GM12873 (cell line): ENCODE data around the gene PCBP3.

Experiments used
- TF ChIP-seq, protein P1 (sequence below): IDR thresholded peaks from 2 replicates; pipeline ENCODE4 v1.5.1; 2012; ENCODE audit warnings: low read depth, mild to moderate bottlenecking, moderate library complexity, low read length, control low read depth; ENCODE audit not compliant: insufficient read depth; ENCODE audit errors: missing control alignments

The PCBP3 gene

GRCh38 chr21:45867041-45867666 lies 223.6 kb downstream of the PCBP3 start:
- TF ChIP-seq, protein P1, sequence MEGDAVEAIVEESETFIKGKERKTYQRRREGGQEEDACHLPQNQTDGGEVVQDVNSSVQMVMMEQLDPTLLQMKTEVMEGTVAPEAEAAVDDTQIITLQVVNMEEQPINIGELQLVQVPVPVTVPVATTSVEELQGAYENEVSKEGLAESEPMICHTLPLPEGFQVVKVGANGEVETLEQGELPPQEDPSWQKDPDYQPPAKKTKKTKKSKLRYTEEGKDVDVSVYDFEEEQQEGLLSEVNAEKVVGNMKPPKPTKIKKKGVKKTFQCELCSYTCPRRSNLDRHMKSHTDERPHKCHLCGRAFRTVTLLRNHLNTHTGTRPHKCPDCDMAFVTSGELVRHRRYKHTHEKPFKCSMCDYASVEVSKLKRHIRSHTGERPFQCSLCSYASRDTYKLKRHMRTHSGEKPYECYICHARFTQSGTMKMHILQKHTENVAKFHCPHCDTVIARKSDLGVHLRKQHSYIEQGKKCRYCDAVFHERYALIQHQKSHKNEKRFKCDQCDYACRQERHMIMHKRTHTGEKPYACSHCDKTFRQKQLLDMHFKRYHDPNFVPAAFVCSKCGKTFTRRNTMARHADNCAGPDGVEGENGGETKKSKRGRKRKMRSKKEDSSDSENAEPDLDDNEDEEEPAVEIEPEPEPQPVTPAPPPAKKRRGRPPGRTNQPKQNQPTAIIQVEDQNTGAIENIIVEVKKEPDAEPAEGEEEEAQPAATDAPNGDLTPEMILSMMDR: no peak

- TF ChIP-seq, protein P1: no peak
Measured at GRCh38 chr21:45867671-45868081, 224.2 kb downstream of the PCBP3 start.

DNA sequence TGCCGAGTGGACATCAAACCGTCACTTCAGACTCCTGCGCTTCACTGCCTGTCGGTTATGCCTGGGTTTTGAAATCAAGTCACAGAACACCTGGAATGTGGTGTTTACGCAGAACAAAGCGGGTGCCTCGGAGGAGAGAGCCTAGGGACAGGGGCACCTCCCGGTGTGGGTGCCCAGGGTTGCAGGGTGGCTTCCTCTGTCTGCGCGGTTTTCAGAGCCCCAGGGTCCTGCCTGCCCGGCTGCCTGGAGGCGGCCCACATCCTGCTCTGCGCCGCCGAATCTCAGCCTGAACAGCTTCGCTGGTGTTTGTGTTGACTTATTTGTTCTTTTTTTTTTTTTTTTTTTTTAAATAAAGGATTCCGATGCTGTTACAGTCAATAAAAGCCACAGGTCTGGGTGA lies 224.6 kb downstream of the PCBP3 start:
- TF ChIP-seq, protein P1: no peak

GRCh38 chr21:45868488-45868887 lies 225.0 kb downstream of the PCBP3 start:
- TF ChIP-seq, protein P1: no peak

DNA sequence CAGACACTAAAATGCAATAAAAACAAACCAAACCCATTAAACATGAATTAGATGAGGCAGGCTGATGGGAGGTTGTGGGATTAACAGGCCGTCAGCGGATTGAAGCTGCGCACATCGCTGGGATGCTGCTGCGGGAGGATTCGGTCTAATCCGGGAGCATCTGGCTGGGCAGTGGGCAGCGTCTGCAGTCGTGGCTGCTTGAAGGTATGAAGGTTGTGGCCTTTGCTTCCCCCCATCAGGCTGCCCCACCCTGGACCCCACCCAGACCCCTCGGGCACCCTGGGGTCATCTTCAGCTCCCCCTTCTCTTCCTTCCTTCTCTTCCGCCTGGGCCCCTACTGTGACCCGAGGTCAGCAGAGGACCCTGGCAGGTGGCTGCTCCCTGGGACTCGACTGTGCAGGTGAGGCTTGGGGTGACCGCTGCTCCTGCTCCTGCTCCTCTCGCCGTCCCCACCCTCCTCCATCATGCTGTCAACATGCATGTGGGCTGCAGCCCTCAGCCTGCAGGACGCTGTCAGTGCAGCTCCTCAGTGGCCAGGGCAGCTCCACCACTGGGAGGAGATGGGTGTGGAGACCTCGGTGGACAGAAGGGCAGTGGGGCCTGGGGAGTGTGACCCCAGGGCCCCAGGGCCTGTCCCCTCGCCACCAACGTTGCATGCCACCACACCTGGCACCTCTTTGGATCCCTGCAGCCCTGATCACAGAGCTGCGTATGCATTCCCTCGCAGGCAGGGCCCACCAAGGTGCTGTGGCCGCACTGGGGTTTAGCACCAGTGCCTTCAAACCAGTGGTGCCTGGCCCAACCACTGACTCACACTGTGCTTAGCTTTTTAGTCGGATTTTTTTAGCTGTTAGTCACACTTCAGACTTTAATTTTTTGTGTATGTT lies 225.8 kb downstream of the PCBP3 start:
- TF ChIP-seq, protein P1: no peak

DNA sequence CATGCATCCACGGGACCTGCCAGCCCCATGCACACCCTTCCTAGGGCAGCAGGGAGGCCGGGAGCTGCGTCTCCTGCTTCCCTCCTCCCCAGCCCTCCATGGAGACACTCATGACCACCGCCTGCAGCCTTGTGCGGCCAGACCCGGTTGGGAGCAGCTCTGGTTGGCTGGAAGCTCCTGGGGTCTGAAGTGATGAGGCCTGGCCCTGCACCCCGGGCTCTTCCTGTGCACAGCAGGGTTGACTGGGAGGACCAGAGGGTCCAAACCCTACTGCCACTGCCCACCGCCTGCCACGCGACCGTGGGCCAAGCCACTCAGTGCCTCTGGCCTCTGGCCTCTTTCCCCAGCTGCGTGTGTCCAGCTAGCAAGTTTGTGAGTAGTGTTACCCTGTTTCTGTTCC lies 226.9 kb downstream of the PCBP3 start:
- TF ChIP-seq, protein P1: no peak

DNA sequence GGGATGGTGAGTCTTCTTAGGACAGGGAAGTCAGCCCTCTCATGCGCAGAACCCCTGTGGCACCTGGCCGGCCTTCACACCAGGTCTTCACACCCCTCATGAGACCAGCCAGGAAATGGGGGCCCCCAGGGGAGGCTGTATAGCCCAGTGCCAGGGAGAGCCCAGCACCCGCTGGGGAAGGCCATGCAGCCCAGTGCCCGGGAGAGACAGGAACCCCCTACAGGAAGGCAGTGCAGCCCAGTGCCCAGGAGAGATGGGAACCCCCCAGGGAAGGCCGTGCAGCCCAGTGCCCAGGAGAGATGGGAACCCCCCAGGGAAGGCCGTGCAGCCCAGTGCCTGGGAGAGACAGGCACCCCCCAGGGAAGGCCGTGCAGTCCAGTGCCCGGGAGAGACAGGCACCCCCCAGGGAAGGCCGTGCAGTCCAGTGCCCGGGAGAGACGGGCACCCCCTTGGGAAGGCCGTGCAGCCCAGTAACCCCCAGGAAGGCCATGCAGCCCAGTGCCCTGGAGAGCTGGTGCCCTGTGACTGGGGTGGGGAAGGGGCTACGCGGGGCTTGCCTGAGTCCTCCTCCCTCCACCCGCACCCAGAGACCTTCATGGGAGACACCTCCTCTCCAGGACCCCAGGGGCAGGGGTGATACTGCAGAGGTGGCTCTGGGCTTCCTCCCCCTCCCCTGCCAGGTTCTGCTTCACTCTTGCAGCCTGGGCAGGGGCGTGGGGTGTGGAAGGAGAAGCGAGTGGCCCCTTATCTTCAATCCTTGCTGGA lies 227.5 kb downstream of the PCBP3 start:
- TF ChIP-seq, protein P1: no peak
